ENCODE data around the gene CALML5. TPM values are rescaled to one million over a fixed set of nuclear protein-coding genes. Genes with fewer than 3 reads are reported as not detected.

Gene CALML5
- total RNA-seq, 1 donor from 2014 or later: not detected

GRCh38 chr10:5470062-5470751, 29.2 kb downstream of the CALML5 start:
- Mint-ChIP-seq H3K36me3 (ENCODE audit: low read depth, unreplicated experiment) (peaks cover 12% of the 10 kb centered on the region), H3K27ac (ENCODE audit: unreplicated experiment) (no peak overlapping the region), H3K4me3 (ENCODE audit: unreplicated experiment) (no peak overlapping the region), H3K27me3 (ENCODE audit: unreplicated experiment) (peaks cover 10% of the 10 kb centered on the region), H3K9me3 (ENCODE audit: unreplicated experiment) (peaks cover 4% of the 10 kb centered on the region), H3K4me1 (ENCODE audit: unreplicated experiment) (peaks cover 26% of the 10 kb centered on the region)
- DNase-seq (ENCODE audit: low spot score): no peak
- no peak for TF ChIP-seq CTCF (IDR thresholded peaks at IDR 0.05; ENCODE audit: unreplicated experiment)

DNA sequence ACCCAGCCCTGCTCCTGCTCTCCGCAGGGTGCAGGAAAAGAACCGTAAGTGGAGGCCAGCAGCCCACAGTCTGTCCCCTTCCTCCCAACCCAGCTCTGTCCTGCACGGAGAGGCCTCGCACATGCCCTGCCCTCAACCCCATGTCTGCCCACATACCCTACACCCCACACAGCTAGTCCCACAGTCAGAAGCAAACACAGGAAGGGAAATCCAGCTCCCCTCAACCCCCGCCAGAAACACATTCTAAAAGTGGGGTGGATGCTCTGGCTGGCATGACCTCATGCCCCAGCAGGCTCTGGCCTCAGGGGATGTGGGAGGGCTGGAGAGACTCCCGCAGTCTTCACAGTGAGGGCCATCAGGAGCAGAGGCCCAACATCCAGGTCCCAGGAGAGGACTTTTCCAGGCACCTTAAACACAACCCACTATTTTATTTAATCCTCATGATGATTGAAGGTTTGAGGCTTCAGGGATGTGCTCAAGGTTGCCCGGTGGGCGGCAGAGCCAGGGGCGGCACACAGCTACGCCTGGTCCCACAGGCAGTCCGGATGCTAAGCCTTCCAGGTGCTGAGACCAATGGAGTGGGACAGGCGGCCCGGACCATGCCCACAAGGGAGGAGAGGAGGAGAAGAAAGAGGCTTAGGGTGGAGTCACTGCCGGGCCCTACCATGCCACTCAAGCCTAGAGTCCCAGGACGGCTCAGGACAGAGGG, 29.9 kb downstream of the CALML5 start:
- H3K4me1 Mint-ChIP-seq (ENCODE audit: unreplicated experiment): peaks cover 26% of the 10 kb centered on the region
- peaks cover 10% of the 10 kb centered on the region for H3K27me3 Mint-ChIP-seq (ENCODE audit: unreplicated experiment)
- no peak for DNase-seq (ENCODE audit: low spot score)
- H3K4me3 Mint-ChIP-seq (ENCODE audit: unreplicated experiment): no peak overlapping the region
- H3K9me3 Mint-ChIP-seq (ENCODE audit: unreplicated experiment): peaks cover 4% of the 10 kb centered on the region
- H3K36me3 Mint-ChIP-seq (ENCODE audit: low read depth, unreplicated experiment): peaks cover 12% of the 10 kb centered on the region
- H3K27ac Mint-ChIP-seq (ENCODE audit: unreplicated experiment): no peak overlapping the region
- no peak for TF ChIP-seq CTCF (IDR thresholded peaks at IDR 0.05; ENCODE audit: unreplicated experiment)

- Mint-ChIP-seq H3K9me3 (ENCODE audit: unreplicated experiment) (peaks cover 4% of the 10 kb centered on the region), H3K36me3 (ENCODE audit: low read depth, unreplicated experiment) (peaks cover 17% of the 10 kb centered on the region)
- no peak for DNase-seq (ENCODE audit: low spot score)
Observed at GRCh38 chr10:5468262-5469106, 30.9 kb downstream of the CALML5 start.

GRCh38 chr10:5467634-5468255, 31.6 kb downstream of the CALML5 start:
- H3K4me3 Mint-ChIP-seq (ENCODE audit: unreplicated experiment): no peak overlapping the region
- peaks cover 4% of the 10 kb centered on the region for H3K9me3 Mint-ChIP-seq (ENCODE audit: unreplicated experiment)
- TF ChIP-seq CTCF (IDR thresholded peaks at IDR 0.05; ENCODE audit: unreplicated experiment): no peak
- peaks cover 38% of the 10 kb centered on the region for H3K4me1 Mint-ChIP-seq (ENCODE audit: unreplicated experiment)
- H3K27me3 Mint-ChIP-seq (ENCODE audit: unreplicated experiment): peaks cover 14% of the 10 kb centered on the region
- peaks cover 18% of the 10 kb centered on the region for H3K36me3 Mint-ChIP-seq (ENCODE audit: low read depth, unreplicated experiment)
- no peak for DNase-seq (ENCODE audit: low spot score)
- H3K27ac Mint-ChIP-seq (ENCODE audit: unreplicated experiment): peak overlapping the region; percentile 67

More at GRCh38 chr10:5468262-5469106, 30.9 kb downstream of the CALML5 start:
- Mint-ChIP-seq H3K27ac (ENCODE audit: unreplicated experiment) (no peak overlapping the region), H3K27me3 (ENCODE audit: unreplicated experiment) (peaks cover 13% of the 10 kb centered on the region), H3K4me1 (ENCODE audit: unreplicated experiment) (peaks cover 31% of the 10 kb centered on the region), H3K4me3 (ENCODE audit: unreplicated experiment) (no peak overlapping the region)
- no peak for TF ChIP-seq CTCF (IDR thresholded peaks at IDR 0.05; ENCODE audit: unreplicated experiment)
